DOHH2 (cell line): ENCODE data around the gene TRERF1.

Source experiments
- H3F3A ChIP-seq: fragments of 200-600 bp; sonication (generic), shearing (Covaris generic); 2 replicates; pipeline ENCODE4 v1.6.0; 2016; ENCODE audit warnings: antibody characterized with exemption, mild to moderate bottlenecking; ENCODE audit not compliant: control insufficient read depth, insufficient read depth
- H3K27ac ChIP-seq: fragments of 200-600 bp; sonication (generic); 2 replicates; pipeline ENCODE4 v1.5.1; 2014; ENCODE audit warnings: low read depth, mild to moderate bottlenecking, low read length, moderate library complexity
- H3K27me3 ChIP-seq: fragments of 200-600 bp; sonication (generic); 2 replicates; pipeline ENCODE4 v1.6.1; 2014; ENCODE audit warnings: mild to moderate bottlenecking, low read length, mixed read lengths; ENCODE audit not compliant: control insufficient read depth
- H3K36me3 ChIP-seq: fragments of 200-600 bp; sonication (generic); 2 replicates; pipeline ENCODE4 v1.6.1; 2014; ENCODE audit warnings: mild to moderate bottlenecking, low read length, moderate library complexity, mixed read lengths; ENCODE audit not compliant: control insufficient read depth
- H3K4me1 ChIP-seq: fragments of 200-600 bp; sonication (generic); 2 replicates; pipeline ENCODE4 v1.6.1; 2014; ENCODE audit warnings: mild to moderate bottlenecking, low read length, mixed read lengths; ENCODE audit not compliant: control insufficient read depth
- H3K4me2 ChIP-seq: fragments of 200-600 bp; sonication (generic); 2 replicates; pipeline ENCODE4 v1.6.0; 2014; ENCODE audit warnings: mild to moderate bottlenecking, low read length, moderate library complexity
- H3K4me3 ChIP-seq: fragments of 200-600 bp; sonication (generic); 2 replicates; pipeline ENCODE4 v1.5.1; 2014; ENCODE audit warnings: mild to moderate bottlenecking, low read length, mixed read lengths
- H3K79me2 ChIP-seq: fragments of 200-600 bp; sonication (generic); 2 replicates; pipeline ENCODE4 v1.6.1; 2014; ENCODE audit warnings: mild to moderate bottlenecking, low read length, mixed read lengths; ENCODE audit not compliant: control insufficient read depth
- H3K9me2 ChIP-seq: fragments of 200-600 bp; sonication (generic); replicated peaks from 2 replicates; pipeline ENCODE4 v1.6.1; 2014; ENCODE audit warnings: mild to moderate bottlenecking, low read length, mixed read lengths; ENCODE audit not compliant: control insufficient read depth
- H3K9me3 ChIP-seq: fragments of 200-600 bp; sonication (generic); 2 replicates; pipeline ENCODE4 v1.6.1; 2014; ENCODE audit warnings: antibody characterized with exemption, low read length, mixed read lengths; ENCODE audit not compliant: control insufficient read depth, insufficient read depth
- H4K20me1 ChIP-seq: fragments of 200-600 bp; sonication (generic); 2 replicates; pipeline ENCODE4 v1.6.0; 2014; ENCODE audit warnings: low read depth, mild to moderate bottlenecking, antibody characterized with exemption, low read length, moderate library complexity; ENCODE audit not compliant: control insufficient read depth, insufficient read depth
- CTCF ChIP-seq: fragments of 200-600 bp; sonication (generic); IDR thresholded peaks from one replicate; pipeline ENCODE4 v1.5.1; 2014; ENCODE audit warnings: antibody characterized with exemption, mild to moderate bottlenecking, low read depth, low read length; ENCODE audit not compliant: poor library complexity, severe bottlenecking
- EZH2phosphoT487 ChIP-seq: fragments of 200-600 bp; sonication (generic); IDR thresholded peaks from 2 replicates; pipeline ENCODE4 v1.6.1; 2017; ENCODE audit warnings: borderline replicate concordance, mild to moderate bottlenecking, antibody characterized with exemption, low read length, moderate library complexity, mixed read lengths

TRERF1 gene

GRCh38 chr6:42451333-42452170 is at the start of gene TRERF1:
TRERF1 (minus strand) TSS chr6:42451926; CDS start chr6:42269590, 182,336 bp downstream.
- H3K79me2 ChIP-seq, result peaks cover 50% of the 10 kb centered on the region
- H3K27me3 ChIP-seq, result no peaks in the 10 kb centered on the region; the same call in 1 of the 2 replicates
- H3K4me1 ChIP-seq, result peaks cover 42% of the 10 kb centered on the region
- H3F3A ChIP-seq, result peaks cover 12% of the 10 kb centered on the region
- peaks cover 41% of the 10 kb centered on the region for H3K36me3 ChIP-seq
- peak within 1 kb of the TSS; percentile 86 for H3K27ac ChIP-seq
- no peaks in the 10 kb centered on the region for H3K9me2 ChIP-seq
- peak within 1 kb of the TSS; percentile 97 for H3K4me2 ChIP-seq
- H3K4me3 ChIP-seq, result peak within 1 kb of the TSS; percentile 93
- TF ChIP-seq CTCF, result no peak
- TF ChIP-seq EZH2phosphoT487, result no peak
- no peaks in the 10 kb centered on the region for H3K9me3 ChIP-seq
- peaks cover 16% of the 10 kb centered on the region; the same call in 1 of the 2 replicates for H4K20me1 ChIP-seq

- Histone ChIP-seq H3K27ac (no peak overlapping the region), H3K9me3 (no peaks in the 10 kb centered on the region), H3K27me3 (no peaks in the 10 kb centered on the region), H3K4me2 (no peak overlapping the region), H3F3A (no peaks in the 10 kb centered on the region), H3K9me2 (no peaks in the 10 kb centered on the region), H3K4me1 (no peaks in the 10 kb centered on the region; the same call in none of the 2 replicates), H4K20me1 (no peaks in the 10 kb centered on the region), H3K4me3 (no peak overlapping the region), H3K36me3 (no peaks in the 10 kb centered on the region), H3K79me2 (no peaks in the 10 kb centered on the region)
- TF ChIP-seq CTCF, result no peak
- no peak for TF ChIP-seq EZH2phosphoT487
Measured at GRCh38 chr6:42498473-42499128, 46.9 kb upstream of the TRERF1 start.

- H3K4me3 ChIP-seq, result no peak overlapping the region
- no peaks in the 10 kb centered on the region for H3F3A ChIP-seq
- no peaks in the 10 kb centered on the region for H3K4me1 ChIP-seq
- no peak overlapping the region for H3K27ac ChIP-seq
- no peaks in the 10 kb centered on the region for H3K79me2 ChIP-seq
- no peaks in the 10 kb centered on the region for H3K9me2 ChIP-seq
- no peaks in the 10 kb centered on the region for H3K27me3 ChIP-seq
- H3K4me2 ChIP-seq, result no peak overlapping the region
- no peaks in the 10 kb centered on the region for H4K20me1 ChIP-seq
- no peaks in the 10 kb centered on the region for H3K36me3 ChIP-seq
- TF ChIP-seq EZH2phosphoT487, result no peak
- no peak for TF ChIP-seq CTCF
- no peaks in the 10 kb centered on the region for H3K9me3 ChIP-seq
Measured at GRCh38 chr6:42493914-42494539, 42.3 kb upstream of the TRERF1 start.
